ENCODE measurements around the gene TMEM254.
"Not testable (repeated sequence)": the region's sequence is repeated elsewhere in the genome, so short reads cannot be mapped to it uniquely, and the experiment has no call there.

TMEM254 gene

GRCh38 chr10:80133687-80134086 lies 55.2 kb downstream of the TMEM254 start:
- not testable (repeated sequence) for DNase-seq (ENCODE audit: low spot score)

GRCh38 chr10:80136134-80136571 lies 57.7 kb downstream of the TMEM254 start:
- no peak for DNase-seq (ENCODE audit: low spot score)

GRCh38 chr10:80137031-80137862 lies 58.8 kb downstream of the TMEM254 start:
- no peak for DNase-seq (ENCODE audit: low spot score)

GRCh38 chr10:80137920-80138319 lies 59.5 kb downstream of the TMEM254 start:
- no peak for DNase-seq (ENCODE audit: low spot score)

GRCh38 chr10:80139265-80139664 lies 60.8 kb downstream of the TMEM254 start:
- DNase-seq (ENCODE audit: low spot score), result no peak

- no peak for DNase-seq (ENCODE audit: low spot score)
These were observed 61.8 kb downstream of the TMEM254 start for GRCh38 chr10:80140251-80140650.

- no peak for DNase-seq (ENCODE audit: low spot score)
These were observed 63.4 kb downstream of the TMEM254 start for GRCh38 chr10:80141696-80142460.

All from LoVo (cell line).